ENCODE measurements around the gene INPP5J. TPM values are rescaled to one million over a fixed set of nuclear protein-coding genes. Genes with fewer than 3 reads are reported as not detected.

Gene INPP5J
- total RNA-seq, 2 experiments from 2014 or later, result 0.59 to 0.69 TPM

- Mint-ChIP-seq H3K27ac (no peak overlapping the region), H3K4me3 (no peak overlapping the region), H3K4me1 (ENCODE audit: low read depth) (no peaks in the 10 kb centered on the region), H3K9me3 (no peaks in the 10 kb centered on the region), H3K36me3 (ENCODE audit: low read depth) (no peaks in the 10 kb centered on the region), H3K27me3 (peaks cover 3% of the 10 kb centered on the region)
- CTCF ChIA-PET, result no interaction called here
- intact Hi-C loops (cut with DNase I, micrococcal nuclease), result no loop called here
- Histone ChIP-seq H3K27me3 (ENCODE audit: control insufficient read depth in 1 of 2, insufficient read depth in 2 of 2, low read length in 2 of 2) (peaks cover 2 to 7% of the 10 kb centered on the region in 2 experiments), H3K9me3 (ENCODE audit: control insufficient read depth in 1 of 2, insufficient read depth in 1 of 2, low read length in 2 of 2) (no peaks in the 10 kb centered on the region), H3K27ac (ENCODE audit: low read depth in 1 of 2, low read length in 2 of 2) (no peak overlapping the region), H3K36me3 (ENCODE audit: insufficient read depth, low read length) (no peaks in the 10 kb centered on the region), H3K4me3 (ENCODE audit: low read length) (no peak overlapping the region), H3K4me1 (ENCODE audit: insufficient read depth, low read length) (no peaks in the 10 kb centered on the region)
- no peak for DNase-seq
- no peak for ATAC-seq (ENCODE audit: poor library complexity)
- TF ChIP-seq CTCF (IDR thresholded peaks at IDR 0.05), result no peak
- POLR2A ChIA-PET, result no interaction called here
These were observed 3.5 kb downstream of the INPP5J start for GRCh38 chr22:31126128-31126868.

GRCh38 chr22:31126869-31127175 lies 4.1 kb downstream of the INPP5J start:
- ChIA-PET CTCF (no interaction called here), POLR2A (no interaction called here)
- no peaks in the 10 kb centered on the region for H3K36me3 Mint-ChIP-seq (ENCODE audit: low read depth)
- TF ChIP-seq CTCF (IDR thresholded peaks at IDR 0.05), result no peak
- no peak overlapping the region for H3K4me3 Mint-ChIP-seq
- intact Hi-C loops (cut with DNase I, micrococcal nuclease), result no loop called here
- H3K9me3 Mint-ChIP-seq, result no peaks in the 10 kb centered on the region
- ATAC-seq (ENCODE audit: poor library complexity), result no peak
- H3K4me3 ChIP-seq (ENCODE audit: low read length), result no peak overlapping the region
- peaks cover 3% of the 10 kb centered on the region for H3K27me3 Mint-ChIP-seq
- H3K4me1 Mint-ChIP-seq (ENCODE audit: low read depth), result no peaks in the 10 kb centered on the region
- no peak overlapping the region for H3K27ac Mint-ChIP-seq
- H3K36me3 ChIP-seq (ENCODE audit: insufficient read depth, low read length), result no peaks in the 10 kb centered on the region
- H3K4me1 ChIP-seq (ENCODE audit: insufficient read depth, low read length), result no peaks in the 10 kb centered on the region
- DNase-seq, result no peak
- H3K27ac ChIP-seq (ENCODE audit: low read depth in 1 of 2, low read length in 2 of 2), result no peak overlapping the region
- H3K27me3 ChIP-seq (ENCODE audit: control insufficient read depth in 1 of 2, insufficient read depth in 2 of 2, low read length in 2 of 2), result peaks cover 2 to 7% of the 10 kb centered on the region in 2 experiments
- no peaks in the 10 kb centered on the region for H3K9me3 ChIP-seq (ENCODE audit: control insufficient read depth in 1 of 2, insufficient read depth in 1 of 2, low read length in 2 of 2)

- Histone ChIP-seq H3K36me3 (ENCODE audit: insufficient read depth, low read length) (no peaks in the 10 kb centered on the region), H3K4me3 (ENCODE audit: low read length) (no peak overlapping the region), H3K27me3 (ENCODE audit: control insufficient read depth in 1 of 2, insufficient read depth in 2 of 2, low read length in 2 of 2) (peaks cover 2 to 7% of the 10 kb centered on the region in 2 experiments), H3K4me1 (ENCODE audit: insufficient read depth, low read length) (no peaks in the 10 kb centered on the region), H3K9me3 (ENCODE audit: control insufficient read depth in 1 of 2, insufficient read depth in 1 of 2, low read length in 2 of 2) (no peaks in the 10 kb centered on the region), H3K27ac (ENCODE audit: low read depth in 1 of 2, low read length in 2 of 2) (no peak overlapping the region)
- H3K9me3 Mint-ChIP-seq, result no peaks in the 10 kb centered on the region
- H3K27ac Mint-ChIP-seq, result no peak overlapping the region
- intact Hi-C loops (cut with DNase I, micrococcal nuclease), result no loop called here
- no peak for TF ChIP-seq CTCF (IDR thresholded peaks at IDR 0.05)
- DNase-seq (no peak), ATAC-seq (ENCODE audit: poor library complexity) (no peak)
- CTCF ChIA-PET, result no interaction called here
- H3K36me3 Mint-ChIP-seq (ENCODE audit: low read depth), result no peaks in the 10 kb centered on the region
- H3K4me1 Mint-ChIP-seq (ENCODE audit: low read depth), result no peaks in the 10 kb centered on the region
- peaks cover 3% of the 10 kb centered on the region for H3K27me3 Mint-ChIP-seq
- POLR2A ChIA-PET, result no interaction called here
- H3K4me3 Mint-ChIP-seq, result no peak overlapping the region
These were observed 4.5 kb downstream of the INPP5J start for GRCh38 chr22:31127181-31127772.

Data from CD4-positive, alpha-beta T cell (primary cell).